Lower lobe of right lung (tissue), 2 donors: ENCODE results near the gene NOX4. TPM values are rescaled to one million over a fixed set of nuclear protein-coding genes. Genes with fewer than 3 reads are reported as not detected.

Experiments used
- ATAC-seq, 2 donors: fragments of 200-7000 bp; cut with Tn5 transposase; one replicate each; pipeline ENCODE4 v1.9.1; 2020 to 2022; ENCODE audit warnings: mild to moderate bottlenecking in 2 of 2, moderate library complexity in 2 of 2
- DNase-seq: peaks from one replicate; pipeline ENCODE4 v3.0.0-alpha.2; 2020
- H3K27ac ChIP-seq: fragments of 200-600 bp; one replicate; pipeline ENCODE4 v1.8.0; 2022
- H3K27me3 ChIP-seq: fragments of 200-600 bp; one replicate; pipeline ENCODE4 v1.8.0; 2022; ENCODE audit warnings: low read depth
- H3K36me3 ChIP-seq: fragments of 200-600 bp; one replicate; pipeline ENCODE4 v1.8.0; 2022; ENCODE audit warnings: mild to moderate bottlenecking
- H3K4me1 ChIP-seq: fragments of 200-600 bp; one replicate; pipeline ENCODE4 v1.8.0; 2022
- H3K4me3 ChIP-seq: fragments of 200-600 bp; one replicate; pipeline ENCODE4 v1.8.0; 2022; ENCODE audit warnings: mild to moderate bottlenecking
- H3K9me3 ChIP-seq: fragments of 200-600 bp; one replicate; pipeline ENCODE4 v1.8.0; 2022
- CTCF ChIP-seq: fragments of 200-600 bp; IDR thresholded peaks from one replicate; pipeline ENCODE4 v1.8.0; 2022; ENCODE audit warnings: antibody characterized with exemption, mild to moderate bottlenecking
- intact Hi-C: fragments of 100-400 bp; cut with DNase I; formaldehyde crosslinking; loops from one replicate; pipeline ENCODE4 v1.11.0; 2022
- total RNA-seq: library from RNA; stranded (reverse); fragmentation: NEBNext Ultra II Directional; extraction: Animal tissue kit (Norgen Biotek cat#: 25700); gene quantifications from one replicate; pipeline ENCODE4 v1.2.1, GENCODE V29; 2021
- donor health status: DM: no; HTN: yes; CAD: no; lungs with severe emphysema.

Gene NOX4
- total RNA-seq, 1 donor from 2014 or later: 4.3 TPM

DNA sequence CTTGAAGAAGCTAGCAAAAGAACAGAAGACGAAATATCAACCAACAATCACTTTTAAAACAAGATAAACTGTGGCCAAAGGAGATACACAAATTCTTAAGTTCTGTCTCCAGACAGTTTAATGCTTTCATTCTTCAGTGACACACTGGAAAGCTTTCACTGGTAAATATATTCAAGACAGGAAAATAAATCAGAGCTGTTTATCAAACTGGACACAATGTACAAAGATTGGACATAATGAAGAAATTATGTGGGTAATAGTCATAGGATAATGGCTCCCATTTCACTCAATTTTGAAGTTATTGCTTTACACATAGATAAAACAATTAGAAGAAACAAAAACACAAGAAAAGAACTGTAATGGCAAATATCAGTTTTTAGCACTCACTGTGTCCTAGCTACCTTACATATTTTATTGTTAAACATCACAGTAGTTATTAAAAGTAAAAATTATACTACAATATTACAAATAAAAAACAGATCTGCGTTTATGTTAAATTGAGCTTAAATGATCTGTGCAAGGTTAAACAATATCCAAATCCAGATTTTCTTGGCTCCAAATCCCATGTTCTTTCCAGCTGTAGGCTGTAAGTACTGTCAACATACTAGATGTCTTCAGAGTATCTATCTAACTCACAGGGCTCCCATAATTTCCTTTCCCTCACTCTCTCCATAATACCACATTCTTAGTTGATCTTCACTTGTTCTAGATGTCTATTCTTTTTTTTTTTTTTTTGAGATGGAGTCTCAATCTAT is 38.6 kb upstream of the NOX4 start:
- intact Hi-C loops: no loop called here
- DNase-seq: no peak

GRCh38 chr11:89521792-89522191 is 30.6 kb upstream of the NOX4 start:
- no peak for TF ChIP-seq CTCF
- no peak overlapping the region for H3K4me3 ChIP-seq
- no peaks in the 10 kb centered on the region for H3K9me3 ChIP-seq
- DNase-seq (no peak), ATAC-seq (no peak)
- H3K27ac ChIP-seq: no peak overlapping the region
- H3K36me3 ChIP-seq: no peaks in the 10 kb centered on the region
- no peaks in the 10 kb centered on the region for H3K27me3 ChIP-seq
- intact Hi-C loops: no loop called here
- H3K4me1 ChIP-seq: no peaks in the 10 kb centered on the region

More for the DNA sequence above, 38.6 kb upstream of the NOX4 start:
- no peak for TF ChIP-seq CTCF
- Histone ChIP-seq H3K27ac (no peak overlapping the region), H3K4me3 (no peak overlapping the region), H3K9me3 (no peaks in the 10 kb centered on the region), H3K4me1 (no peaks in the 10 kb centered on the region), H3K27me3 (no peaks in the 10 kb centered on the region), H3K36me3 (no peaks in the 10 kb centered on the region)
- ATAC-seq: no peak

GRCh38 chr11:89521294-89521693 is 30.1 kb upstream of the NOX4 start:
- TF ChIP-seq CTCF: no peak
- H3K9me3 ChIP-seq: no peaks in the 10 kb centered on the region
- intact Hi-C loops: no loop called here
- no peaks in the 10 kb centered on the region for H3K27me3 ChIP-seq
- no peak overlapping the region for H3K4me3 ChIP-seq
- no peaks in the 10 kb centered on the region for H3K4me1 ChIP-seq
- no peaks in the 10 kb centered on the region for H3K36me3 ChIP-seq
- ATAC-seq (no peak), DNase-seq (no peak)
- H3K27ac ChIP-seq: no peak overlapping the region

GRCh38 chr11:89516496-89516895 is 25.3 kb upstream of the NOX4 start:
- no peak overlapping the region for H3K27ac ChIP-seq
- intact Hi-C loops: no loop called here
- ATAC-seq: no peak

DNA sequence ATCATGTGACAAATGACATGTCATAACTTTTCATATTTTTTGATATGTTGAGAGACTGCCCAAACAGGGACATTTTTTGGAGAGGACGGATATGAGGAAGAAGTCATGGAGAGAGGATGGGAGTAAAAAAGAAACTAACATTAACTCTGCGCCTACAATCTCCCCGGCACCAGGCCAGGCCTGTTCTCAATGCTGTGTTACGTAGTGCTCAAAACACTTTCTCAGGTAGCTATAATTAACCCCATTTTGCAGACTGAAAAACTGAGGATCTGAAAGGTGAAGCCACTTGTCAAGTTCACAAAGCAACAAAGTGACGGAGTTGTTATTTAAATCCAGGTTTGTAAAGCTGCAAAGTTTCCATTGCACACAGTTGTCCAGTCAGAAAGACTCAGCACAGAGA is 17.4 kb upstream of the NOX4 start:
- H3K36me3 ChIP-seq: no peaks in the 10 kb centered on the region
- no peak overlapping the region for H3K4me3 ChIP-seq
- intact Hi-C loops: no loop called here
- no peak overlapping the region for H3K27ac ChIP-seq
- ATAC-seq: no peak
- no peak for TF ChIP-seq CTCF
- DNase-seq: no peak
- H3K27me3 ChIP-seq: no peaks in the 10 kb centered on the region
- H3K4me1 ChIP-seq: no peaks in the 10 kb centered on the region
- H3K9me3 ChIP-seq: no peaks in the 10 kb centered on the region

More at GRCh38 chr11:89516496-89516895, 25.3 kb upstream of the NOX4 start:
- Histone ChIP-seq H3K4me1 (no peaks in the 10 kb centered on the region), H3K9me3 (no peaks in the 10 kb centered on the region), H3K27me3 (no peaks in the 10 kb centered on the region), H3K4me3 (no peak overlapping the region), H3K36me3 (no peaks in the 10 kb centered on the region)
- DNase-seq: no peak
- TF ChIP-seq CTCF: no peak
